ENCODE measurements around the gene LGALS4.
"Not testable (repeated sequence)": the region's sequence is repeated elsewhere in the genome, so short reads cannot be mapped to it uniquely, and the experiment has no call there.

The LGALS4 gene

DNA sequence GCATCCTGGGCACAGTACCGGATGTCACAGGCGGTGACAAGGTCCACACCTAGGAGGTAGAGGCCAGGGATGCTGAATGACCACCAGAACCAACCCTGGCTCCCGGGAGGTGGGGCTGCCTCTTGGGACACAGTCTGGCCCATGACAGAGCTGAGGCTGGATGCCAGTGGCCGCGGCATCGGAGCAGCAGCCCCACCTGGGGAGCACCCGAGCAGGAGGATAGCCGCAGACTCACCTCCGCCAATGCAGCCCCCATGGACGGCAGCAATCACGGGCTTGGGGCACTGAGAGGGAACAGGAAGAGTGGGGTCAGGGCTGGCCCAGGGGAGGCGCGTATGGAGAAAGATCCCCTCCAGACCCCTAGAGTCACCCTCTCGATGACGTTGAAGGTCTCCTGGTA lies 4.3 kb upstream of the LGALS4 start:
- DNase-seq, result no peak

DNA sequence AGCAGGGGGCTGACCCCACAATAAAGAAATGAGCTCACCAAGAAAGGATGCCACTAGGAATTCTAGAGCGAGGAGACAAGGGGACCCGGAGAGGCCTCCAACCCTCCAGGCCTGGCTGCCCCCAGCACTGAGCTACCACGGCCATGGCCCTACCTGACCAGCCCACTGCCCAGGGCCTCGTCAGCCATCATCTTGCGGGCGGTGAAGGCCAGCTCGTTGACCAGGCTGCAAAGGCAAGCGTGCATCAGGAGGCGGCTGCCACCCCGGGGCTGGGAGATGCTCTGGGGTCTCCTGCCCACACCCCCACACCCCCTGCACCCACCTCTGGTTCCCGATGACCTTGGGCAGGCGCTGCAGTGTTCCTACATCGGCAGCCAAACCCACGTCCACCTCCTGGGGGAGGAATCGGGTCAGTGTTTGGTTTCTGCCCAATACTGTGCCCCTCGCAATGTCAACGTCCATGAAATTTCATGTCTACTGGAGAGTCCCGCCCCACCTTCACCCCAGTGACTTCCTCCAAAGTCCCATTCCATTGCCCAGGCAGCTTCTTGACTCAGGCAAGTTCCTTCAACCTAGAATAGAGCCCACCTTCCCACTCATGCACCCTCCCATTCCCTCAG lies 3.5 kb upstream of the LGALS4 start:
- no peak for DNase-seq

DNA sequence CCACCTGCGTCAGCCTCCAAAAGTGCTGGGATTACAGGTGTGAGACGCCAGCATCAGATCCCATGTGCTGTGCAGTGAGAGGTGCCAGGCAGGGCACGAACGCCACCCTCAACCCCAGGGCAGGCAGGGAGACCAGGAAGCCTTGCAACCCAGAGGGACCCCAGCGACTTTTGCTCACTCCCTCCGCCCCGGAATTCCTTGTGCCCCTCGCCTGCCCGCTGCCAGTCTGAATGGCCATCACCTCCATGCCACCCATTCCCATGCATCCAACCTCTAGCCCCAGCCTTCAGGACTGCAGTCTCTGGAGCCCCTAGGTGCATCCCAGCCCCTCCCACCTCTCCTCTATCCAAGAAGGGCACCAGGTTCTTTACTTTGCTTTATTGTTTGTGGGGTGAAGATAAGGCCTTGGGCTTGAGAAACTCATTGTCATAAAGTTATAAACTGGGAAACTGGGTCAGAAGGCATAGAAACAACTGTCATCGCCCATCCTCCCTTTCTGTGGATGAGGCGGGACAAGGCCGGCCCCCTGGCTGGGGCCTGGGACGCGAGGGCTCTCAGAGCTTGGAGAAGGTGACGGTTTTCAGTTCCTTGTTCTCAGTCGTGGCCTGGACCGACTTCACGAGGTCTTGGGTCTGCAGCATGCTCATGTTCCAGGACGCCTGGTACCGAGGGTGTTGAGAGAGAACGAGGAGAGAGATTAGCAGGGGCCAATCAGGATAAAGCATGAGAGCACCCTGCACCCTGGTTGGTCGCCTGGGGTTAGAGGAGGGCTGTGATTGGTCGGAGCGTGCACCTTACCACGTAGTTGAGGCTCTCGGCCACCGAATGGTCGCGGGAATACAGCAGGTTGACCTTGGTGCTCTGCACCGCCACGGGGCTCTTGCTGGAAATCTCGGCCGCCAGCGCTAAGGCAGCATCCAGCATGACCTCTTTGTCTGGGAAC lies 2.6 kb upstream of the LGALS4 start:
- DNase-seq, result no peak

DNA sequence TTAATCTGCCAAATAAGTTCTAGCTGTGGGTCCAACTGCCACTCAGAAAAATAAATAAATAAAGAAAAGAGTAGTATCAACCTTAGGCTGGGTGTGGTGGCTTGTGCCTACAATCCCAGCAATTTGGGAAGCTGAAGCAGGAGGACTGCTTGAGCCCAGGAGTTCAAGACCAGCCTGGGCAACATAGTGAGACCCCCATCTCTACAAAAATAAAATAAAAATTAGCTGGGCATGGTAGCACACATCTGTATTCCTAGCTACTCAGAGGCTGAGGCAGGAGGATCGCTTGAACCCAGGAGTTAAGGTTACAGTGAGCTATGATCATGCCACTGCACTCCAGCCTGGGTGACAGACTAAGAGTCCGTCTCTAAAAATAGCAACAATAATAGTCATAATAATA lies 1.2 kb upstream of the LGALS4 start:
- DNase-seq, result not testable (repeated sequence)

DNA sequence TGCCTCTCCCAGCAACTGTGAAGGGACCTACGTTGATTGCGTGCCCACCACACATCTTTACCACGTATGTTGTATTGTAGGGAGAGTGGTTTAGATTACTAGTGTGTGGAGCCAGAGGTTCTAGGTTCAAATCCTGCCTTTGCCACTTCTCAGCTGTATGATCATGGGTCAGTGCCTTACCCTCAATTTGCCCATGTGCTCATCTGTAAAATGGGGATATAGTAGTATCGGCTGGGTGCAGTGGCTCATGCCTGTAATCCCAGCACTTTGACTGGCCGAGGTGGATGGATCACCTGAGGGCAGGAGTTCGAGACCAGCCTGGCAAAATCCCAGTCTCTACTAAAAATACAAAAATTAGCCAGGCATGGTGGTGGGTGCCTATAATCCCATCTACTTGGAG lies 578 bp upstream of the LGALS4 start:
- DNase-seq, result no peak

DNA sequence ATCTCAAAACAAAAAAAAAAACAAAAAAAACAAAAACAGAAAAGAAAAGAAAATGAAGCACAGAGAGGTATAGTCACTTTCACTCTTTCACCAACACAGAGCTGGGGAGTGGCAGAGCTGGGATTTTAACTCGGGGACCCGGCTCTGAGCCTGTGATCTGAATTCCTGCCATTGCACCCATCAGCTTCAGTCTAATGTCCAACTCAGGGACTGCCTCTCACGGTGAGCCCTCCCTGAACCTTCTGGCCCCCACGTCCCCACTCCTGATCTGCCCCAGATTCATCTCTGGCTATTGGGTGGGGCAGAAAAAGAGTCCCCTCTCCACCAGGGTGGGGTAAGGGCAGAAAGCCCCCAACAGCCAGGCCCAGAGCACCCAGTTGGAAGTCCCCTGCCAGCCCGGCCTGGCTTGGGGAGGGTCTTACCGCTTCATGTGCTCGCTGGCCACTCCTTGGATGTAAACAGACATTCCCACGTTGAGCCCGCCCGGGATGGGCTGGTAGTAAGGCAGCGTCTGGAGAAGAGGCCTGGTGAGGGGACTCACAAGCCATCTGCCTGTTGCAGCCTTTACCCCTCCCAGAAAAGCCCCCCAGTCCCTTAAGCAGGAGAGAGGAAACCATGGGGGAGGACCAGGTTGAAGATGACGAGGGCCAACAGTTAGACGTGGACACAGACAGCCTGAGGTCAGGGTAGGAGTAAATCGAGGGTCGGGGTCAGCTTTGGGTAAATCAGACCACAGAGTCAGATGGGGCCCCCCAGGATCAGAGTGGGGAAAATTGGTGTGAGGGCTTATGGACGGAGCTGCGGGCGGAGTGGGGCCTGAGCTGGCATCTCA lies 520 bp downstream of the LGALS4 start:
- DNase-seq, result no peak

DNA sequence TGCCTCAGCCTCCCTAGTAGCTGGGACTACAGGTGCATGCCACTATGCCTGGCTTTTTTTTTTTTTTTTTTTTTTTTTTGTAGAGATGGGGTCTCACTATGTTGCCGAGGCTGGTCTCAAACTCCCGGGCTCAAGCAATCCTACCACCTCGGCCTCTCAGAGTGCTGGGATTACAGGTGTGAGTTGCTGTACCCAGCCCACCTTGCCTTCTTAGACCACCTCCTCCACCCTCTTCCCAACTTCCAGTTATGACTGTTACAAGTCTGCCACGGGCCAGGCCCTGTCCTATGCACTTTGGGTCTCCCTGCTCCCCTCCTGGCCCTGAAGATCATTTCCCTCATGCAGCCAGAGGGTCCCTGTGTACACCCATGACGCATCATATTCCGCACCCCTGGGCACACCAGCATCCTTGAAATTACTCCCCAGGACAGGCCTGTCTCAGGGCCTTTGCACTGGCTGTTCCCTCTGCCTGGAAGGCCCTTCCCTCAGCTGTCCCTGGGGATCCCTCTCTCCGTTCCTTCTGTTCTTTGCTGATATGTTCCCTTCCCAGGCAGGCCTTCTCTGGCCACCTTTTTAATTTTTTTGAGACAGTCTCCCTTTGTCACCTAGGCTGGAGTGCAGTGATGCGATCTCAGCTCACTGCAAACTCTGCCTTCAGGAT lies 3.0 kb downstream of the LGALS4 start:
- DNase-seq, result no peak

DNA sequence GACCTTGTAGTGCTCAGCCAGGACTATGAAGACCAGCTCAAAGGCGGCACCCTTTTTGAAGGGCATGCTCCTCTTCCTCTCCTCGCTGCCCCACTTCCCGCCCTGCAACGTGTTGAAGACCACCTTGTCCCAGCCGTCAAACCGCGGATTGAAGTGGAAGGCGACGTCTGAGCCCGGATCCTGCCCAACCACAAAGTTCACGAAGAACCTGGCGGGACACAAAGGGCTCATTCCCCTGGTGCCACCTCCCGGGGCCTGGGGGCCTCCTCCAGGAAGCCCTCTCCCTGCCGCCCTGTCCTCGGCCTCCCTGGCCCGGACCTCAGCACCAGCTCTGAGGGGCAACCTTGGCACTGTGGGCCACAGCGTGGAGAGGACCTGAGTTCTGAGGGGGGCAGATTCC lies 4.0 kb downstream of the LGALS4 start:
- no peak for DNase-seq

DNA sequence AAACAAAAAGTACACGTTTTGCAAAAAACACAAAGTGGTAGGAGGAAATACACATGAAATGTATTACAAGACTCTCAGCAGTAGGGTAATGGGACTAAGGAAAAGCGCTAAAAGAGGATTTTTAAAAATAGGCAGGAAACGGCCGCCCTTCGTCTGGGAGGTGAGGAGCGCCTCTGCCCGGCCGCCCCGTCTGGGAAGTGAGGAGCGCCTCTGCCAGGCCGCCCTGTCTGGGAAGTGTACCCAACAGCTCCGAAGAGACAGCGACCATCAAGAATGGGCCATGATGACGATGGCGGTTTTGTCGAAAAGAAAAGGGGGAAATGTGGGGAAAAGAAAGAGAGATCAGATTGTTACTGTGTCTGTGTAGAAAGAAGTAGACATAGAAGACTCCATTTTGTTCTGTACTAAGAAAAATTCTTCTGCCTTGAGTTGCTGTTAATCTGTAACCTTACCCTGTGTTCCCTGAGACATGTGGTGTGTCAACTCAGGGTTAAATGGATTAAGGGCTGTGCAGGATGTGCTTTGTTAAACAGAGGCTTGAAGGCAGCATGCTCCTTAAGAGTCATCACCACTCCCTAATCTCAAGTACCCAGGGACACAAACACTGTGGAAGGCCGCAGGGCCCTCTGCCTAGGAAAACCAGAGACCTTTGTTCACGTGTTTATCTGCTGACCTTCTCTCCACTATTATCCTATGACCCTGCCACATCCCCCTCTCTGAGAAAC lies 5.2 kb downstream of the LGALS4 start:
- not testable (repeated sequence) for DNase-seq

DNA sequence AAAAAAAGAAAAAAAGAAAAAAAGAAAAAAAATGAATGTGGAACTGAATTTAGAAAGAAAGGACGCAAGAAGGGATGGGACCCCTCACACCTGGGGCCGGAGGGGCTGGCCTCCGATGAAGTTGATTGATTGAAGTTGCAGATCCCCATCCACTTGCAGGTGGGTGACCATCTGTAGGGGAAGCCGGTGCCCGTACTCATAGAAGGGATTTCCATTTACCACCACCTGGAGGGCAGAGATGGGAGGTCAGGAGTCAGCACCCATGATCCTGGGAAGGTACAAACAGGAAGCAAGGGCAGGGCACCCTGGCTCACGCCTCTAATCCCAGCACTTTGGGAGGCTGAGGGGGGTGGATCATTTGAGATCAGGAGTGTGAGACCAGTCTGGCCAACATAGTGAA lies 6.4 kb downstream of the LGALS4 start:
- no peak for DNase-seq

DNA sequence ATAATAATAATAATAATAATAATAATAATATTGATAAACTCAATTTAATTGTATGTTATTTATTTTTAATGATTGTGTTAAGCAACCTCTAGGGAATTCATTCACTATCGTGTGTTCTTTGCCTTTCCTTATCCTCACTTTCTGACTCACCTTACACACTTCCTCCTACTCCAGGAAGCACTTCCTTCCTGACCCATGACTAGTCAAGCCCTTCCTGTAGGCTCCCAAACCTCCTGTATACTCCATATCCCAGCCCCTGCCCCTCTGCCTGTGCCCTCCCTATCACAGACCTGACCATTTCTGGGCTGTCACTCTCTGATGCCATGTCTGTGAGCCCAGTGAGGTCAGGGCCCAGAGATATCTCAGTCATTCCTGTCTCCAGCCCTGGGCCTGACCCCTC lies 7.6 kb downstream of the LGALS4 start:
- no peak for DNase-seq

DNA sequence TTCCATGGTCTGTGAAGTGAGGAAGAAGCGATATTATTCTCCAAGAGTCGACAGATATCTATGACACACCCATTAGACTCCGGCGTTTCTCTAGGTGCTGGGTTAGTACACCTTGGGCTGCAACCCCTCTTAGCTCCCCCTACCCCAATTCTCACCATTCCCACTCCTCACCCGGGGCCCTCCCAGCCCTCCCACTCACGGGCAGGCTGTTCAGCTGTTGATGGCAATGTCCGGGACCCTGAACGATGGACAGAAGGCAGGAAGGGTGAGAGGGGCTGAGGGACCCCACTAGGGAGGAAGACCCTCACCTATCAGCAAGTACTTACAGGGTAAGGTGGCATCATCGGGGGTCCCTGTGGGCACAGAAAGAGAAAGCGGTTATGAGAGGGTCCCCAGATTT lies 9.2 kb downstream of the LGALS4 start:
- DNase-seq, result no peak

DNA sequence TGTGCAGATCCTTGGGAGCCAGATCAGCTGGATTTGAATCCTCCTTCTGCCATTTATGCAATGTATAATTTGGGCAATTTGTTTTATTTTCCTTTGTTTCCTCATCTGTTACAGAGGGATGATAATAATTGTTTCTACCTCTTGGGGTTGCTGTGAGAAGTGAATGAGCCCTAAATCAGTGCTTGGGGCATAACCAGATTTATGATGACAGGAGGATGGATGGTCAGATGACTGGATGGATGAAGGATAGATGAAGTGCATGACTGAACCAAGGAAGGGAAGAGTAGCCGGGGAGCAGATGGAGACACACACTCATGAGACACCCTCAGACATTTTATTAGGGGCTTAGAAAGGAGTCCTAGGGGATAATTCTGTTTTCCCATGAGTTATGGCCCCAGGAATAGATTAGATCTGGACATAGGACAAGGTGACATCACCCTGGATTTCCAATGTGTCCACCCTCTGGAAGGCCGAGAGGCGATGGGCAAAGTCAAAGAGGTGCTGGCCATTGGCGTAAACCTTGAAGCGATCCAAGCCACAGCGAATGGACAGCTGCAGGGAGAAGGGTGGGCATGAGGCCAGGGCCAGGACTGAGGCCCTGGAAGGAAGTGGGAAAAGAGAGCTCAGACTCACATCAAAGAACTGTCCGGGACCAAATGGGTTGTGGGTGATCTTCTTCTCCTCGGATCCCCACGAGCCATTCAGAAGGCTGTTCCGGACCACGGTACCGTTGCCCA lies 11.2 kb downstream of the LGALS4 start:
- no peak for DNase-seq

DNA sequence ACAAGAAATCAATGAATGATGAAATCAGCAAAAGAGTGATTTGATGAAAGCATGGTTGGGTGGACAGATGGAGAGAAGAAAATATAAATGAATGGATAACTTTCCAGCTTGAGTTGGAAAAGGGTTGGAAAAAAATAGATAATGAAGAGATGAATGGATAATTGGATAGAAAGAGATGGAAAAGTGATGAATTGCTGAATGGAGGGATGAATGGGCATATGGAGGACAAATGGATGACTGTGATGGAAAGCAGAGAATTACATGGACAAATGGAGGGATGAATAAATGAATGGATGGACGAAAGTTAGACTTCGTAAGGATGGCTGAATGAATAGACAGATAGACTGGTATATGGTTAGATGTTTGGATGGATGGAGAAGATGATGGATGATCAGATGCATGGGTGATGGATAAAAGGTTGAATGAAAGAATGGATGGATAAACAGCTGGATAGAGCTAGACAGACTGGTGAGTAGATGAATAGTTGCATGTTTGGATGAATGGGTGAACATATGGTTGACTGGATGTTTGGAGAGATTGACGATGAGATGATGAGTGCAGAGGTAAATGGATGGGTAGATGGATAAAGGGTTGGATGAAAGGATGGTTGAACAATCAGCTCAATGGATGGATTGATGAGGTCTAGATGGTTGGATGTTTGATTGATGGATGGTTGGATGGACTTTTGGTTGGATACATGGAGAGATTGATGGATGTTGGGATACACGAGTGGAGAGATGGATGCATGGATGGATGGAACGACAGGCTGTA lies 12.0 kb downstream of the LGALS4 start:
- no peak for DNase-seq

DNA sequence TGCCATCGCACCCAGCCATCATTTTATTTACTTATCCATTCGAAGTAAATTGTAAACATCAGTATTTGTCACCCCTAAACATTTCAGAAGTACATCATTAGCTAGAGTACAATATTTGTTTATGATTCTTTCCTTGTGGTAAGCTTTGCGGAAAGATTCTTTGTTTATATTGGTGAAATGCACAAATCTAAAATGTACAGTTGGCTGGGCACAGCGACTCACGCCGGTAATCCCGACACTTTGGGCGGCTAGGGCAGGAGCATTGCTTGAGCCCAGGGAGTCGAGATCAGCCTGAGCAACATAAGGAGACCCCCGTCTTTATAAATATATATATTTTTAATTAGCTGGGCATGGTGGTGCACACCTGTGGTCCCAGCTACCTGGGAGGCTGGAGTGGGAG lies 13.6 kb downstream of the LGALS4 start:
- no peak for DNase-seq

DNA sequence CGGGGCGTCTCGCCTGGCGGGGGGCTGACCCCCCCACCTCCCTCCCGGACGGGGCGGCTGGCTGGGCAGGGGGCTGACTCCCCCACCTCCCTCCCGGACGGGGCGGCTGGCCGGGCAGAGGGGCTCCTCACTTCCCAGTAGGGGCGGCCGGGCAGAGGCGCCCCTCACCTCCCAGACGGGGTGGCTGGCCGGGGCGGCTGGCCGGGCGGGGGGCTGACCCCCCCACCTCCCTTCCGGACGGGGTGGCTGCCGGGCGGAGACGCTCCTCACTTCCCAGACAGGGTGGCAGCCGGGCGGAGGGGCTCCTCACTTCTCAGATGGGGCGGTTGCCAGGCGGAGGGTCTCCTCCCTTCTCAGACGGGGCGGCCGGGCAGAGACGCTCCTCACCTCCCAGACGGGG lies 15.0 kb downstream of the LGALS4 start:
- not testable (repeated sequence) for DNase-seq

DNA sequence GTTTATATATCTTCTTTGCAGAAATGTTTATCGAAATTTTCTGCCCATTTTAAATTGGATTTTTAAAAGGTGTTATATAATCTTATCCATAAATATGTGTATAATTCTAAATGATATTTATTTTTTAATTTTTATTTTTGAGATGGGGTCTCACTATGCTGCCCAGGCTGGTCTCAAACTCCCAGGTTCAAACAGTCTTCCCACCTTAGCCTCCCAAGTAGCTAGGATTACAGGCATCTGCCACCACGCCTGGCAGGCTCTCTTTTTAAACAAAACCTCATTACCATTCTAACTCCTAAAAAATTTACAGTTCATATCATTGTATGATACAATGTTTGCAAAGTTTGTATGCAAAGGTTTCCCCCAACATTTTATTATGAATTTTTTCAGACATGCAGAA lies 16.6 kb downstream of the LGALS4 start:
- DNase-seq, result no peak

DNA sequence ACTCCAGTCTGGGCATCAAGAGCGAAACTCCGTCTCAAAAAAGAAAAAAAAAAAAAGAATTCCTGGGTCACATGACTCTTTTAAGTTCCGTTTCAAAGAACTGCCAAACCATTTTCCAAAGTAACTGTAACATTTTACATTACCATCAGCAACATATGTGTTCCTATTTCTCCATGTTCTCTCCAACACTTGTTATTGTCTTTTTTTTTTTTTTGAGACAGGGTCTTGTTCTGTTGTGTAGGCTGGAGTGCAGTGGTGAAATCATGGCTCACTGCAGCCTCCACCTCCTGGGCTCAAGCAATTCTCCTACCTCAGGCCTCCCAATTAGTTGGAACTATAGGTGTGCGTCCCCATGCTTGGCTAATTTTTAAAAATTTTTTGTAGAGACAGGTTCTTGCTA lies 17.2 kb downstream of the LGALS4 start:
- DNase-seq, result no peak

DNA sequence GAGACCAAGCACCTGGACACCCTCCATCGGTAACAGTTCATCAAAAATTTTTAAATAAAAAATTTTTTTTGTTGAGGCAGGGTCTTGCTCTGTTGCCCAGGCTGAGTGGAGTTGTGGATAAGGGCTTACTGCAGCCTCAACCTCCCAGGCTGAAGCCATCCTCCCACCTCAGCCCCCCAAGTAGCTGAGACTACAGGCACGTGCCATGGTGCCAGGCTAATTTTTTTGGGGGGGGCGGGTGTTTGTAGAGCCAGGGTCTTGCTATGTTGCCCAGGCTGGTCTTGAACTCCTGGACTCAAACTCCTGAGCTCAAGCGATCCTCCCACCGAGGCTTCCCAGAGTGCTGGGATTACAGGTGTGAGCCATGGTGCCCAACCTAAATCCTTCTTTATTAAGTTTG lies 19.1 kb downstream of the LGALS4 start:
- DNase-seq, result no peak

DNA sequence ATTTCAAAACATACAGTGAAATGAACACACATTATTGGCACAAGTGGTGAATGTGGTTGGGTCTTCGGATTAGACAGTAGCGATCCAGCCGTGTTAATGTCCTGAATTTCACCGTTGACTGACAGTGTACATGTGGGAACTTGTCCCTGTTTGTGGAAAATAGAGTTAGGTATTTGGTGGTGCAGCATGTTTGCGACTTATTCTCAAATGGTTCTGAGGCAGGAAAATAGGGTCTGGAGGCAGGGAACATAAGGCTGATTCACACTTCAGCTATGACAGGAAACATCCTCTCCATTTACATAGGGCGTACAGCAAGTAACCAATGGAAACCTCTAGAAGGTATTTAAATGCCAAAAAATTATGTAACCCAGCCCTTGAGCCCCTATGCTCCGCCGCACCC lies 19.6 kb downstream of the LGALS4 start:
- no peak for DNase-seq
